ENCODE data around the gene NMT2. TPM values are rescaled to one million over a fixed set of nuclear protein-coding genes. Genes with fewer than 3 reads are reported as not detected.

NMT2 gene
- total and polyA plus RNA-seq, 2 experiments from 2014 or later, result 11.7 to 16.8 TPM

GRCh38 chr10:15121707-15122106 is 46.8 kb downstream of the NMT2 start:
- no peaks in the 10 kb centered on the region for H3K4me1 ChIP-seq (ENCODE audit: insufficient read depth)
- no peak overlapping the region for H3K4me3 Mint-ChIP-seq
- H3K9me3 Mint-ChIP-seq, result peaks cover 3% of the 10 kb centered on the region; the same call in 1 of the 3 replicates
- no peaks in the 10 kb centered on the region for H3K79me2 ChIP-seq (replicated peaks; ENCODE audit: insufficient read depth)
- H3K4me2 ChIP-seq, result no peak overlapping the region
- H3K27ac Mint-ChIP-seq, result no peak overlapping the region
- no peaks in the 10 kb centered on the region for H3K4me1 Mint-ChIP-seq
- no peak for DNase-seq (ENCODE audit: low spot score)
- TF ChIP-seq, protein P1, sequence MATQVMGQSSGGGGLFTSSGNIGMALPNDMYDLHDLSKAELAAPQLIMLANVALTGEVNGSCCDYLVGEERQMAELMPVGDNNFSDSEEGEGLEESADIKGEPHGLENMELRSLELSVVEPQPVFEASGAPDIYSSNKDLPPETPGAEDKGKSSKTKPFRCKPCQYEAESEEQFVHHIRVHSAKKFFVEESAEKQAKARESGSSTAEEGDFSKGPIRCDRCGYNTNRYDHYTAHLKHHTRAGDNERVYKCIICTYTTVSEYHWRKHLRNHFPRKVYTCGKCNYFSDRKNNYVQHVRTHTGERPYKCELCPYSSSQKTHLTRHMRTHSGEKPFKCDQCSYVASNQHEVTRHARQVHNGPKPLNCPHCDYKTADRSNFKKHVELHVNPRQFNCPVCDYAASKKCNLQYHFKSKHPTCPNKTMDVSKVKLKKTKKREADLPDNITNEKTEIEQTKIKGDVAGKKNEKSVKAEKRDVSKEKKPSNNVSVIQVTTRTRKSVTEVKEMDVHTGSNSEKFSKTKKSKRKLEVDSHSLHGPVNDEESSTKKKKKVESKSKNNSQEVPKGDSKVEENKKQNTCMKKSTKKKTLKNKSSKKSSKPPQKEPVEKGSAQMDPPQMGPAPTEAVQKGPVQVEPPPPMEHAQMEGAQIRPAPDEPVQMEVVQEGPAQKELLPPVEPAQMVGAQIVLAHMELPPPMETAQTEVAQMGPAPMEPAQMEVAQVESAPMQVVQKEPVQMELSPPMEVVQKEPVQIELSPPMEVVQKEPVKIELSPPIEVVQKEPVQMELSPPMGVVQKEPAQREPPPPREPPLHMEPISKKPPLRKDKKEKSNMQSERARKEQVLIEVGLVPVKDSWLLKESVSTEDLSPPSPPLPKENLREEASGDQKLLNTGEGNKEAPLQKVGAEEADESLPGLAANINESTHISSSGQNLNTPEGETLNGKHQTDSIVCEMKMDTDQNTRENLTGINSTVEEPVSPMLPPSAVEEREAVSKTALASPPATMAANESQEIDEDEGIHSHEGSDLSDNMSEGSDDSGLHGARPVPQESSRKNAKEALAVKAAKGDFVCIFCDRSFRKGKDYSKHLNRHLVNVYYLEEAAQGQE (IDR thresholded peaks at IDR 0.05; ENCODE audit: unreplicated experiment), result no peak
- no peaks in the 10 kb centered on the region for H3F3A ChIP-seq (replicated peaks; ENCODE audit: low read depth)
- peaks cover 20% of the 10 kb centered on the region for H3K36me3 Mint-ChIP-seq (ENCODE audit: low read depth)
- H3K9me2 ChIP-seq (ENCODE audit: insufficient read depth), result no peaks in the 10 kb centered on the region
- H4K20me1 ChIP-seq (replicated peaks; ENCODE audit: insufficient read depth), result no peaks in the 10 kb centered on the region
- H3K4me3 ChIP-seq, result no peak overlapping the region
- no peaks in the 10 kb centered on the region for H3K27me3 Mint-ChIP-seq (ENCODE audit: insufficient read depth, low read depth, poor library complexity)
- no peak overlapping the region for H2AFZ ChIP-seq
- ATAC-seq, result no peak
- no peak overlapping the region for H3K27ac ChIP-seq (ENCODE audit: low read depth)
- no peaks in the 10 kb centered on the region for H3K27me3 ChIP-seq (ENCODE audit: insufficient read depth)
- peaks cover 10% of the 10 kb centered on the region; the same call in 1 of the 2 replicates for H3K36me3 ChIP-seq (ENCODE audit: insufficient read depth)

DNA sequence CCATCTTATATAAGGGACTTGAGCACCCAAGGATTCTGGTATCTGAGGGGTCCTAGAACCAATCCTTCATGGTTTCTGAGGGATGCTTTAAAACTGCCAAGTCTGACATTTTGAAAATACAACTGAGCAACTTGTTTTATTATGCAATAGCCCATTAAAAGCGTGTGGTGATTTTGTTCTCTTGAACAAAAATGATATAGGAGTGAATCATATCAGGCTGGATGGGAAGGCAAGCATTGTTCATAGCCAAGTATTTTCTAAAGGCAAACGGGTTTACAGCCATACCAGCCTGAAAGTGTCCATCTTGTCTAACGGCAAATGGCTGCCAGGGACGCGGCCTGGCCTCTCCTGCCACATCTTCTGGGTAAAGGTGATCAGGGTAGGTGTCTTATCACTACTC is 48.0 kb downstream of the NMT2 start:
- H3K4me3 ChIP-seq, result no peak overlapping the region
- ATAC-seq (no peak), DNase-seq (ENCODE audit: low spot score) (no peak)
- Mint-ChIP-seq H3K36me3 (ENCODE audit: low read depth) (peaks cover 19% of the 10 kb centered on the region), H3K27me3 (ENCODE audit: insufficient read depth, low read depth, poor library complexity) (no peaks in the 10 kb centered on the region), H3K4me1 (no peaks in the 10 kb centered on the region), H3K27ac (no peak overlapping the region), H3K4me3 (no peak overlapping the region), H3K9me3 (no peaks in the 10 kb centered on the region)
- H2AFZ ChIP-seq, result no peak overlapping the region
- no peaks in the 10 kb centered on the region for H3K27me3 ChIP-seq (ENCODE audit: insufficient read depth)
- peaks cover 10% of the 10 kb centered on the region; the same call in 1 of the 2 replicates for H3K36me3 ChIP-seq (ENCODE audit: insufficient read depth)
- no peaks in the 10 kb centered on the region for H3K4me1 ChIP-seq (ENCODE audit: insufficient read depth)
- no peaks in the 10 kb centered on the region for H3K79me2 ChIP-seq (replicated peaks; ENCODE audit: insufficient read depth)
- H4K20me1 ChIP-seq (replicated peaks; ENCODE audit: insufficient read depth), result no peaks in the 10 kb centered on the region
- no peak overlapping the region for H3K27ac ChIP-seq (ENCODE audit: low read depth)
- no peak overlapping the region for H3K4me2 ChIP-seq
- H3K9me2 ChIP-seq (ENCODE audit: insufficient read depth), result no peaks in the 10 kb centered on the region
- no peaks in the 10 kb centered on the region for H3F3A ChIP-seq (replicated peaks; ENCODE audit: low read depth)
- TF ChIP-seq EZH2phosphoT487 (IDR thresholded peaks at IDR 0.05; ENCODE audit: unreplicated experiment) (no peak), POLR2AphosphoS5 (IDR thresholded peaks at IDR 0.05; ENCODE audit: low read depth) (no peak), EZH2 (IDR thresholded peaks at IDR 0.05; ENCODE audit: low read depth, unreplicated experiment) (no peak), CTCF (conservative IDR thresholded peaks at IDR 0.05; ENCODE audit: low read depth in 2 of 2) (no peak), JUNB (IDR thresholded peaks at IDR 0.05; ENCODE audit: unreplicated experiment) (no peak), ZNF331 (CRISPR knock-in tag; IDR thresholded peaks at IDR 0.05; ENCODE audit: low read depth) (no peak), CREB1 (CRISPR knock-in tag; IDR thresholded peaks at IDR 0.05; ENCODE audit: low read depth) (no peak), NANOG (IDR thresholded peaks at IDR 0.05; ENCODE audit: borderline replicate concordance) (no peak), ZNF114 (CRISPR knock-in tag; IDR thresholded peaks at IDR 0.05) (no peak)
- TF ChIP-seq, protein P2, sequence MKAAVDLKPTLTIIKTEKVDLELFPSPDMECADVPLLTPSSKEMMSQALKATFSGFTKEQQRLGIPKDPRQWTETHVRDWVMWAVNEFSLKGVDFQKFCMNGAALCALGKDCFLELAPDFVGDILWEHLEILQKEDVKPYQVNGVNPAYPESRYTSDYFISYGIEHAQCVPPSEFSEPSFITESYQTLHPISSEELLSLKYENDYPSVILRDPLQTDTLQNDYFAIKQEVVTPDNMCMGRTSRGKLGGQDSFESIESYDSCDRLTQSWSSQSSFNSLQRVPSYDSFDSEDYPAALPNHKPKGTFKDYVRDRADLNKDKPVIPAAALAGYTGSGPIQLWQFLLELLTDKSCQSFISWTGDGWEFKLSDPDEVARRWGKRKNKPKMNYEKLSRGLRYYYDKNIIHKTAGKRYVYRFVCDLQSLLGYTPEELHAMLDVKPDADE (IDR thresholded peaks at IDR 0.05), result no peak
- TF ChIP-seq, protein P1 (IDR thresholded peaks at IDR 0.05; ENCODE audit: unreplicated experiment), result no peak
